Stimulated activated CD4-positive, alpha-beta T cell treated with anti-CD3 and anti-CD28 coated beads, Interleukin-2, amount 100 ng/mL, for 4 hours (primary cell): ENCODE results near the gene PTPRF.

Experiments used
- DNase-seq: peaks from one replicate; pipeline ENCODE4 v3.0.0-alpha.2; 2020; ENCODE audit warnings: low read depth

PTPRF gene

DNA sequence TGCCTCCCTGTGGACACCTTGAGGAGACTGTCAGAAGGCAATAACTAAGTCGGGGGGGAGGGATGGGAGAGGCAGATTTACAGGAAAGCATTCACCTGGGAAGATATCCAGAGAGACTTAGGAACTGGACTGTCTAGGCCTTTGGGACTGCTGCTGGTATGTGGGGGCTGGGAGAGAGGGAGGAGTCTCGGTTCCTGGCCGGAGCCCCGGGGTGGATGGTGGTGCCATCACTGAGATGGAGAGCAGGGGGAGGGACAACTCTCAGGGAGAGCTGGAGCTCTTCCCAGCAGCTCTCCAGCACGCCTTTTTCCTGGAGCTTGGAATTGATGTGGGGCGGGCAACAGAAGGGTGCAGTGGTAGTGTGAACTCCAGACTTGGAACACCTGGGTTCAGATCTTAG, 22.1 kb downstream of the PTPRF start:
- DNase-seq = no peak

DNA sequence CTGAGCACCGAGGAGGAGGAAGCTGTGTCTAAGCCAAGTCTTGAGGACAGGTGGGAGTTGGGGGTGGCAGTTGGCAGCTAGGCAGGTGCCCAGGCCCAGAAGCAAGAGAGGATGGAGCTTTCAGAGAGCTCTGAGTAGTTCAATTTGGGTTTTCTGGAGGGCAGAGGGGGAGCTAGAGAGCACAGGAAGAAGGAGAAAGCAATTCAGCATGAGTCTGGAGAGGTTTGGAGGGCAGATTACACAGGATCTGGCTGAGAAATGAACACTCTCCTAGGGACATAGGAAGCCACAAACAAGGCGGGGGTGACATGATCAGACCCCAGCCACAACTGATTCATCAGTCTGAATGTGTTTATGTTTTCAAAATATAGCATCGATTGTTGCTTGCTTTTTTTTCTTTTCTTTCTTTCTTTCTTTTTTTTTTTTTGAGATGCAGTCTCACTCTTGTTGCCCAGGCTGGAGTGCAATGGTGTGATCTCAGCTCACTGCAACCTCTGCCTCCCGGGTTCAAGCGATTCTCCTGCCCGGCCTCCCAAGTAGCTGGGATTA, 23.8 kb downstream of the PTPRF start:
- DNase-seq = no peak

DNA sequence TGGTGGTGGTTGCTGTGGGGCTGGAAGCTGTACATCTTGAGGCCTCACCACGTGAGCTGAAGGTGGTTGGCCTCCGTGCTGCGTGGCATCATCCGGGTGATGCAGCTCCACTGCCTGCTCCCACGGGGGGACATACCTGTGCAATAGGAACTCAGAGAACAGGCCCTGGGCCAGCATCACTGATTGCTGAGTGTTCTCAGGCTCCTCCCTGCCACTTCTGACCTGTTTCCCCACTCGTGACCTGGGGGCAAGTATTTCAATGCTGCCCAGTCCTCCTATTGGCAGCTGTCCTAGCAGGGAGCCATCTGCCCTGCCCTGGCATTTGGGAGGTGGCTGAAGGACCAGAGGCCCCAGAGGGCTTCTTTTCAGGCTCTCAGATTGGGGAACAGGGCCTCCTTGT, 26.1 kb downstream of the PTPRF start:
- no peak for DNase-seq

DNA sequence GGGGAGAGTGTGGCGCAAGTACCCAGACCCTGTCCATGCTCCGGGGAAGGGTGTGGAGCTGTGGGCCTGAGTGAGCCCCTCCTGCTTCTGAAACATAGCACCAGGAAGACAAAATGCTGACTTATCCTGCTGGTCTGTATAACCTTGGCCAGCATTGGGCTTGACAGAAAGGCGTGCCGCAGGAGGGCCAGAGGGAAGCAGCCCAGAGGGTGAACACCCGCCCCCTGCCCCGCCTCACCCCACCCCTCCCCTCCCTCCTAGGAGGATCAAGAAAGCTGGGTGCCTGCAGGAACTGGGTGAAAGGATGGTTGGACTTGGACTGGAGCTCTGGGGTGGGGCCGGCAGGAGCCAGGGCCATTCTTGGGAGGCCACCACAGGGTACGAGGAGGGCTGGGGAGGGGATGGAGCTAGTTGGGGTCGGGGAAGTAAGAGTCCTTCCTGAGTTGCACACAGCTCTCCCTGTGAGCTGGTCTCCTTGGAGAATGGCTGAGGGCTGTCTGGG, 27.1 kb downstream of the PTPRF start:
- no peak for DNase-seq

DNA sequence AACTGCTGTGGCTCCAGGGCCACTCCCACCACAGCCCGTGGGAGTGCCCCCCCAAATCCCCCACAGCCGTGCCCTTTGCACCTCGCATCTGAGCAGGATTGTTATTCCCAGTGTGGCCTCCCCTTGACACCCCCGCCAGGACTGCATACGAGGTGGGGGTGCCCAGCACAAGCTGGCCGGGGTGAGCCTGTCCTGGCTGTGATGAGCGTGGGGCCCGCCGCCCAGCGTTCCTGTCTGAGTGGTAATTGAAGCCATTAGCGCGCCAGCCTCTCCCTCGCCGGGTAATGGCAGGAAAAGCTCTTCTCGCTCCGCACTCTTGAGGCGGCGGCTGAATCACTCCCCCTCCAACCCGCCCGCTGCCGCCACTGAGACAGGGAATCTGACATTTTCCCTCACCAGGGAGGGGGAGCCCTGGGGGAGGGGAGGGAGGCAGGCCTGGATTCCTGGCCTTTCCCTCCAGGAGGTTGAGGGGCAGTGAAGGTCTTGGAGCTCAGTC, 27.7 kb downstream of the PTPRF start:
- DNase-seq = no peak

DNA sequence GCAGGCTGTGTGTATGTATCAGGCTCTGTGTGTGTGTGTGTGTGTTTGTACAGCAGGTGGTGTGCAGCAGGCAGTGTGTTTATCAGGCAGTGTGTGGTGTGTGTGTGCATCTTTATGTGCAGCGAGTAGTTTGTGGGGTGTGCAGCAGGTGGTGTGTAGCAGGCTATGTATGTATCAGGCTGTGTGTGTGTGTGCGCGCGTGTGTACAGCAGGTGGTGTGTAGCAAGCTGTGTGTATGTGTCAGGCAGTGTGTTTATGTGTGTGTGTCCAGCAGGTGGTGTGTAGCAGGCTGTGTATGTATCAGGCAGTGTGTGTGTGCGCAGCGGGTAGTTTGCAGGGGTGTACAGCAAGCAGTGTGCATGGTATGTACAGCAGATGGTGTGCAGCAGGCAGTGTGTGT, 29.0 kb downstream of the PTPRF start:
- DNase-seq = no peak

DNA sequence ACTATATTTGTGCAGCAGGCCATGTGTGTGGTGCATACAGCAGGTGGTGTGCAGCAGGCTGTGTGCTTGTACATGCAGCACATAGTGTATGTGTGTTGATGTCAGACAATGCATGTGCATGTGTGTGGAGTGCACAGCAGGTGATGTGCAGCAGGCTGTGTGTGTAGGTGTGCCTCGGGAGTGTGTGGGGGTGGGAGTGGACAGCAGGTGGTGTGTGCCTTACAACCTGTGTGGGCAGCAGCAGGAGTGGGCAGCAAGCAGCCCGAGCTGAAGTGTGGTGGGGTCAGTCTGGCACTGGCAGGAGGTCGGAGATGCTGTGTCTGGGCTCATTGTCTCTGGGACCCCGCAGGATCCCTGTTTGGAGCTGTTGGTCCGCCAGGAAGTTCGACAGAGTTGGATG, 29.6 kb downstream of the PTPRF start:
- no peak for DNase-seq

DNA sequence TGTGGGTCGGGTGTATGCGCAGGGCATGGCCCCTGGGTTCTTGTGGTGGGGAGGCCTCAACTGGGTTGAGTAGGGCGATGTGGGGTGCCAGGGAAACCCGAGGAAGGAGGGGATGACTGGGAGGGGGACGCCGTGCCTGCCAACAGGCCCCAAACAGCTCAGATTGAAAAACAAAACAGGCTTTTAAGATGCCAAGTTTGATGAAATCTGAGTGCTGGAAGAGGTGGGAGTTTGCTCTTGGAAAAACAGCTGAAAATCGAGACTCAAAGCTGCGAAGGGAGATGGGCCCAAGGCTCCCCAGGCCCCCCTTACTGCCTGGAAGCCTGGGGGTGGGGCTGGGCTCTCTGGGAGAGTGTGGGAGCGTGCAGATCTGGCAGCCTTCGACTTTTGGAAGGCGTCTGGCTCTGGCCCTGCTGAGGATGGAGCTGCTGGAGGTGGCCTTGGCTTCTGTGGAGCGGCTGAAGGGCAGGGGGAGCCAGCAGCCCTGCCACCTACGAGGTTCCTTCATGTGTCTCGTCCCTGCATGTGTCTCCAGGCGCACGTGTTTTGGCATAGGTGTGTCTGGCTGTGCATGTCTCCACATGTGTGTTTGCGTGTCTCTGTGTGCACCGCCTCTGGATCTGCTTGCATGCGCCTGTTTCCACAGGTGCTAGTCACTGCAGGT, 33.3 kb downstream of the PTPRF start:
- no peak for DNase-seq

DNA sequence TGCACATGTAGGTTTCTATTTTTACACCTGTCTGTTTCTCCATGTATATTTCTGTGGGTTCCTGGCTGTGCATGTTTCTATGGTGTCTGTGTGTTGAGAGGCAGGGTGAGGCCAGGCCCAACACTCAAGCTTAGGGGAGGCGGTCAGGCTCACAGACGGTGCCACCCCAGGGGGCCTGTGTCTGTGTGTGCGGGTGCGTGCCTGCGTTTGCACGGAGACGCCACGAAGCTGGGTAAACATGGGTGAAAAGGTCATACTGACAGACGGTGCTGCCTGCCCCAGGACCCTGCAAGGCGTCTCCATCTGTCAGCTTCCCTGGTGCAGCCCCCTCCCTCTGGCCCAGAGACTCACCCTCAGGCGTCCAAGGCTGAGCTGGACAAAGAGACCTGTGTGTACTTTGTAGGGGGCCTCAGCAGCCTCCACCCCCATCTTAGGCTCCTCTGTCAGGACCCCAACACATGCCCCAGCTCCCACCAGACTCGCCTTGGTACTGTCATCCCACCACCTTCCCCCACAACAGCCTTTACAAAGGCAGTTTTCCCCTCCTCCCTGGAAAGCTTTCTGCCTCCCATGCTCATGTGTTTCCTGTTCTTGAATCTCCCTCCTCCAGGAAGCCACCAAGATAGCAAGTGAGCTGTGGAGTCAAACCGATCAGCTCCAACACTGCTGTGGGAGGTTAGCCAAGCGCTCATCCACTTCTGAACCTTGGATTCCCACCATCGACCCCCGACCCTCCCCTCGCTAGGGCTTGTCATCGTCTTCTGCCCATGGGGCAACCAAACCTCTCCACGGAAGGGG, 34.1 kb downstream of the PTPRF start:
- no peak for DNase-seq

DNA sequence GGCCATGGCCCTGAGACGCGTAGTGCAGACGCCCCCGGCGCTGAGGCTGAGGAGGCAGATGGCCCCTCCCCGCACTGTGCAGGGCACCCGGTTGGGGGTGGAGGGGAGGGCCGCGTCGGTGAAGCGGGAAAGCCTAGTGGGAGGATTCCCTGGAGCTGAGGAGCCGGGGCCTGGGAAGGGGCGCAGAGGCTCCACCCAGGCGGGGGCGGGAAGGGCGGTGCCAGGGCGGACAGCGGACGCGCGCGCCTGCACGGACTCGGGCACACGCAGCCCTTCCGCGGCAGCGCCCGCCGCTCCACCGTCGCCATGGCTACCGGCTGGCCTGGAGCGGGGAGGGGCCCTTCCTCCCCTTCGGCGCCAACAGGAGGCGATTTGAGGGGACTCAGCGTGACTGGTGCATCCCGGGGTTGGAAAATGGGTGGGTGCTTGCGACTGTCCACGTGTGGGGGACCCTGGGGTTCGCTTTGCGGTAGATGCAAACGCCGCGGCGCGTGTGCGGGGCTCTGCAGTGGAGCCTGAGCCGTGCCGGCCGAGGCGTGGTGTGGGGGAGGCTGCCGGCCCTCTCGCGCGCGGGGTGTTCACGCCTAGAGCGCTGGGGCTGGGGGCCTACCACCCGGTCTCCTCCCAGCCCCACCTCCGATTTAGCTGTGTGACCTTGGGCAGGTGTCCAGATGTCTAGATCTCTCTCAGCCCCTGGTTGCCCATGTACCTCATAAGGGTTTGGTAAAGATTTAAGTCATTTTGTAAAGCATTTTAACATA, 35.1 kb downstream of the PTPRF start:
- peak; percentile 2 for DNase-seq

DNA sequence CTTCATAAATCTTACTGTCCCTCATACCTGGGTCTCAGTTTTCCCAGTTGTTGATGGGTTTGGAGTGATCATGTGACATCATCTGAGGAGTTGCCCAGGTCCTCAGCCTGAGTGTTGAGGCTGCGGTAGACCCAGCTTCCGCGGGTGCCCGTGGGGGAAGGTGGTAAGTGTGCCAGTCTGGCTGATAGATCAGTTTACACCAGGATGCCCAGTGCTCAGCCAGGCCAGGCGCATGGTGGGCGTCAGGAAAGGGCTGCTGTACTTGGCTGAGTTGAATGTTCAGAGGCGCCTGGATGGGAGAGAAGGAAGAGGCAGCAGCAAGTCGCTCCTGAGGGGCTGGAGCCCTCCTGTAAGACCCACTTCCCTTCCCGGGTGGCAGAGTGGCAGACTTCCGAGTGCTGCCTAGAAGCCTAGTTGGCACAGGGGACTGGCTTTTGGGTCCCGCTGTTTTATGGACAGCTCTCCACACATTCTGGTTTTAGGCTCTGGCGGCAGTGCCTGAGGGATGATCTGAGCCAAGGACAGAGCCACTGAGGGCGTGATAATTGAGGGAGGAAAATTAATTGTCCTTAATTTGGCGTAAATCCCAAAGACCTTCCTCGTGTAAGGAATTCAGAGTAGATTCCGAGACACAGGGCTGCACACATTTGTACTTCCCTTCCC, 35.8 kb downstream of the PTPRF start:
- no peak for DNase-seq

DNA sequence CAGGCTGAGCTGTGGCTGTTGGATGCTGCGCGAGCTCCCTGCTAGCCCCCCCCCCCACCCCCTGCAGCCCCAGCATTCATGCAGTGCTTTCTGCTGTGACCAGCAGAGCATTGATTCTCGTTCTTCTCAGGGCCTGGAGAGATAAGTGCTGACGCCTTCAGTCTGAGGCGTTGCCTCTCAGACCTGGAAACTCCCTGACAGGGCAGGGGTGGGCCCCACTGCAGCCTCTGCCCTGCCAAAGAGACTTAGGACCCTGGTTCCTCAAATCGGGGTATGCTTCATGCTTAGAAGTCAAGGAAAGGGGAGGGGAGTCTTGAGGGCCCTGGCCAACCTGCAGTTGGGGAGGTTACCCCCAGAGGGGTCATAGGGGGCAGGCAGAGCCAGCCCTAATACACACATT, 38.5 kb downstream of the PTPRF start:
- no peak for DNase-seq

DNA sequence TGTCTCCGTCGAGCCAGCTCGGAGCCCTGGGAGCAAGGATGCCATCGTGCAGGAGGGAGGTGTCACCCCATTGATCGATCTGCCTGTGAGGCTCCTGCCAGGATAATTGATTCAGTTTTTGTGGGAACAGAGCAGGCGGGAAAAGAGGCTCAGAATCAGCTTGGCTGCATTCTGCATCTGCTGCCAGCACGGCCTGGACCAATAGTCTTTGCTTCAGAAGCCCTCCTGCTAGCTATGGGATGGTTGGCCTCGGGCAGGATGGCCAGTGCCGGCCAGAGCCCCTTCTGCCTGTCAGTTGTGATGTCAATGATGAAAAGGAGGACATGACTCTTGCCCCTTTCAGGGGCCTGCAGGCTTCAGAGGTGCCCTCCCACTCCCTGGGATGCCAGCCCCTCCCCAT, 39.6 kb downstream of the PTPRF start:
- DNase-seq = no peak

DNA sequence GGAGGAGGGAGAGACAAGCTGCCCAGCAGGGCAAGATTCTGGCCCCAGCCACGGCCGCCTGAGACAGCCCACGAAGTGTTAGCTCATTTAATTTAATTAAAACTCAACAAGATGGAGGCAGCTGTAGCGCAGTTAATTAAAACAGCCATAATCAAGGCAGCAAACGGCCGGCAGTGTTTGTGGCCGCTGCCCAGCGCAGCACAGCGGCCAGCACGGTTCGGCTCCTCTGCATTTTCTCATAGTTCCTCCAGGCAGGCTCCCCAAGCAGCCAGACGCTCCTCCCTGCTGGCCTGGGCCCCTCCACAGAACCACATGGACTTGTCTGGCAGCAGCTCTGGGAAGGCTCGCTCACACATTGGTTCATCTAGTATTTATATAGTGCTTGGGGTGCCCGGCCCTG, 40.0 kb downstream of the PTPRF start:
- DNase-seq = no peak

DNA sequence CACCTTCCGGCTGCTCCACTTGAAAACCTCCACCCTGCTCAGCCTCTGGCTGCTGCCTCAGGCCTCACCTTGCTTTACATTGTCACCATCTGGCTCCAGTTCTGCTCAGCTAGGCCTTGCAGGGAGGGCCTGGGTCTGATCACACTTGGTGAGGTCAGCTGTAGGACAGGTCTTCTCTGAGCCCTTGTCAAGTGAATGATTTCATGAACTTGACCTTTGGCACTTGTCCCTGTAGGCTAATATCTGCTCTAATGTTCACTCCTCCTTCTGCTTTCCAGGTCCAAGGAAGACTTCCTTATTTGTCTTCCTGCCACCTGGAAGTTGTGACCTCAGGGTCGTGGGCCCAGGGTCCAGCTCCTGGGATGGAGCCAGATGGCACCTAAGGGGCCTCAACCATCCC, 41.4 kb downstream of the PTPRF start:
- DNase-seq = no peak

DNA sequence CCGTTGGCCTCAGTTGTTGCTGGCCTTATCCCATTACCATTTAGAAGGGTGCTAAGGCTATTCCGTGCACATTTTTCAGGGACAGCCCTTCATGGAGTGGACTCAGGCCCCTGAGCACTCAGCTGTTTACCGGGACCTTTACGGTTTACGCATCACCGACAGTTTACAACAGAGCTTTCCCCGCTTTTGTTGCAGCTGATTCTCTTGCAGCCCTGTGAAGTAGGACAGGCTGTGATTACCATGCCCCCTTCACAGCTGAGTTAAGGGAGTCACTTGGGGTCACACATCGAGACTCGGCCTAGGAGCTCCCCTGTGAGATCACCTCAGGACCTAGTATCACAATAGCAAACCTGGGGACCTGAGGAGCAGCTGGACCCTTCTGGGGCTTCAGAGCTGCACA, 41.9 kb downstream of the PTPRF start:
- DNase-seq = no peak

DNA sequence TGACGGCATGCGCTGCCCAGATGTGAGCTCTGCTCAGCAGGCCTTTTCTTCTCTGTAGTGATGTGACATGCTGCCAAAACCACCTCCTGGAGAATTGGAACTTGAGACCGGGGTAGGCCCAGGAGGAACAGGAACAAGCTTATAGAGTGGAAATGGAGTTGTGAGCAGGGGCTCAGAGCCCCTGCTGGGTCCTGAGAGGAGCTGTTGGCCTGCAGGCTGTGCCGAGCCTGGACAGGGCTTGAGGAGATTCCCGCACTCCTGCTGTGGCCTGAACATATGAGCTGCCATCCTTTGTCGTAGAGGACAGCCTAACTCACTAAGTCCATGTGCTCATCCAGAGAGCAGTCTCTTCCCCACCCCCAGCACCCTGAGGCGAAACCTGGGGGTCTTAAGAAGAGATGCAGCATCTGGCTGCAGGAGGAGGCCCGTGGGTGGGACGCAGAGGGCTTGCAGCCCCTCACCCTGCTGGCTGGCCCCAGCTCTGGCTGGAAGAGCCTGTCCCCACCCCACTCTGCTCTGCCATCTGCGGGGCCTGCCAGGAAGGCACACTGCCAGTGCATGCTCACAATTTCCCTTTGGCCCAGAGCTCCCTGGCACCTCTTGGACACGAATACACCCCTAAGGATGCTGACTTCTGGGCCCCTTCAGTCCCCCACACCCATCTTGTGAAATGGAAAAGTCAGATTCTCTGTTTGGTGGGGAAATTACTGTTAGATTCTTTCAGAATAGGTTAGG, 42.5 kb downstream of the PTPRF start:
- DNase-seq = no peak

DNA sequence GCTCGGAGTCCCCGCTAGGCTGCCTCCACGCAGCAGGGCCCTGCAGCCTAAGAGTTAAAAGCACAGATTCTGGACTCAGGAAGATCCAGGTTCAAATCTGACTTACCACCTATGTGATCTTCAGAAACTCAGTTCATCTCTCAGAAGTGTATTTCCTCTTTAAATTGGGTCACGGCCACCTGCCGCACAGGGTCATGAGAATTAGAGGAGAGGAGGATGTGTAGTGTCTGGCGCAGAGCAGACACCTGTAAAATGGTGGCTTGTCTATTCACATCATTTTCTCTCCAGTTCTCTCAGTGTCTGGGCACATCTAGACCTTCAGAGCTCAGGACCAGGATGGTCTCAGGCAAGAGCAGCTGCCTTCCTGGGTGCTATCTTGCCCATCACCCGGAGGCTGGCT, 45.8 kb downstream of the PTPRF start:
- no peak for DNase-seq

DNA sequence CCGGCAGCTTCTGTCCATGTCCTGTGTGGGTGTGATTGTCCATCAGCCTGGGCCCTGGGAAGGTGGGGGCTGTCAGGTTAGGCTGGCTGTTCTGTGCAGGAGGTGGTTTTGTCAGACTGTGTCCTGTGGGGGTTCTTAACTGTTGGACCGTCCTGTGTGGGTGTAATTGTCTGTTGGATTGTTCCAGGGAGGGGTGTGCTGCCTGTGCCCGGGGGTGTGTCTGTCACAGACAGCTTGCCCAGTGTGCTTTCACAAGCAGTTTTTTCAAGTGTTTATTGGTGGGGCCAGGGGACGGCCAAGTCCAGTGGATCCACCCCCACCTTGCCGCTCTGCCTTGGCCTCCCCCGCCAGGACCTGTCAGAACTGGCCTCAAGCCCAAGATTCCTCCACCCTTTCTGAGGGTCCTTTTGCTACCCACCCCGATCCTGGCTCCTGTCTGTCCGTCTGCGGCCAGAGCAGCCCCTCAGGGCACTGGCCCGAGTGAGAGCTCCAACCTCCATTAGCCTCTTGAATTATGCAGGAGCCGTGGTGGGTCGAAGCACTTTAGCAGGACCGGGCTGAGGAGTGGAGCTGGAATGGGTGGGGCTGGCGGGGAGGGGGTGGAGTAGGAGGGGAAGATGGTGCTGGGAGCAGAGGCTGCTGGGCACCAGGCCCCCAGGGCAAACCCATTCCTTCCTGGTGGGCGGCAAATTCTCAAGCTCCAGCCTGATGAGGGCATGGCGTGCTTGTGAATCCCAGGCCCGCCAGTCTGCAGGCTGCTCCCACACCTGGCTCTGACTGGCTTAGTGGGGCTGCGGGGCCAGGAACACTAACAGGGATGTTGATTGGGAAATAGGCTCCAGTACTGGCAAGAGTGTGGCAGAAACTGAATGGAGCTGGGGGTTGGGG, 47.2 kb downstream of the PTPRF start:
- DNase-seq = no peak

DNA sequence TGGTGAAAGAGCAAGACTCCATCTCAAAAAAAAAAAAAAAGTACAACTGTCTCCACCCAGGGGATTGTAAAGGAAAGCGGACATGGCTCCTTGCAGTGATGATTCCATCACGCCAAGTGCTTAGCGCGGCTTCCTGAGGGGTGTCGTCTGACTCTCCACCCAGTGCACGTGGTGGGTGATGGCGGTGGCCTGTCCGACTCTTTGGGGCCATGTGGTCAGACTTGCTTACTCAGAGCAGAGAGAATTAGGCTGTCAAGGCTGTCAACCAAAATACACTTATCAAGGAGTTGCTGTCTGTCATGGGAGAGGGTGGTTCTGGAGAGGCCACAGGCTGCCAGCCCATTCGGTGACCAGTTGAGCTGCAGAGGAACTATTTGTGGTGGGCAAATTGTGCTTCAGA, 49.4 kb downstream of the PTPRF start:
- DNase-seq = no peak
